Fibroblast of lung (primary cell): Measurements from ENCODE around the gene GPR139. TPM values are rescaled to one million over a fixed set of nuclear protein-coding genes. Genes with fewer than 3 reads are reported as not detected.

Experiments
- DNase-seq, 2 donors: peaks; one replicate each; pipeline versions ENCODE4 v3.0.0 to v3.0.0-alpha.2; 2010; ENCODE audit warnings: low read depth in 2 of 2
- H2AFZ ChIP-seq: 2 replicates; pipeline ENCODE4 v1.5.1; 2012; ENCODE audit warnings: low read length, control low read depth, inconsistent platforms
- H3K27ac ChIP-seq: 2 replicates; pipeline ENCODE4 v1.5.1; 2011; ENCODE audit warnings: low read length, control low read depth; ENCODE audit not compliant: insufficient read depth
- H3K27me3 ChIP-seq: 2 replicates; pipeline ENCODE4 v1.5.1; 2011; ENCODE audit warnings: mild to moderate bottlenecking, low read length; ENCODE audit not compliant: control insufficient read depth, insufficient read depth
- H3K36me3 ChIP-seq: 2 replicates; pipeline ENCODE4 v1.5.1; 2011; ENCODE audit warnings: low read length; ENCODE audit not compliant: control insufficient read depth, insufficient read depth
- H3K4me1 ChIP-seq: 2 replicates; pipeline ENCODE4 v1.5.1; 2011; ENCODE audit warnings: low read length; ENCODE audit not compliant: control insufficient read depth, insufficient read depth; ENCODE audit errors: extremely low read depth
- H3K4me2 ChIP-seq: 2 replicates; pipeline ENCODE4 v1.5.1; 2011; ENCODE audit warnings: low read length, control low read depth; ENCODE audit not compliant: insufficient read depth; ENCODE audit errors: extremely low read depth
- H3K4me3 ChIP-seq, 4 experiments: fragments of 200-600 bp in 1 of 4; sonication (generic) in 1 of 4; replicated peaks in 1 of 4; 2 replicates each; pipeline ENCODE4 v1.5.1; 2011 to 2016; ENCODE audit warnings: low read length in 4 of 4, low read depth in 3 of 4, mild to moderate bottlenecking in 3 of 4, control low read depth in 2 of 4, inconsistent platforms in 1 of 4, mixed read lengths in 1 of 4; ENCODE audit not compliant: insufficient read depth in 1 of 4; ENCODE audit errors: control extremely low read depth in 1 of 4
- H3K79me2 ChIP-seq: 2 replicates; pipeline ENCODE4 v1.5.1; 2012; ENCODE audit warnings: mild to moderate bottlenecking, low read length, inconsistent platforms; ENCODE audit not compliant: control insufficient read depth, insufficient read depth
- H3K9ac ChIP-seq: 2 replicates; pipeline ENCODE4 v1.5.1; 2011; ENCODE audit warnings: mild to moderate bottlenecking, low read length, control low read depth; ENCODE audit not compliant: insufficient read depth
- H3K9me3 ChIP-seq: 2 replicates; pipeline ENCODE4 v1.5.1; 2012; ENCODE audit warnings: low read depth, low read length; ENCODE audit not compliant: control insufficient read depth, insufficient read depth
- H4K20me1 ChIP-seq: 2 replicates; pipeline ENCODE4 v1.5.1; 2011; ENCODE audit warnings: low read length; ENCODE audit not compliant: control insufficient read depth, insufficient read depth; ENCODE audit errors: extremely low read depth
- EZH2 ChIP-seq: IDR thresholded peaks from 2 replicates; pipeline ENCODE4 v1.5.1; 2012; ENCODE audit warnings: low read length, control low read depth, mild to moderate bottlenecking; ENCODE audit errors: missing control alignments
- polyA plus RNA-seq, 2 donors: library from polyadenylated mRNA; depleted of rRNA in 1 of 2; stranded (reverse) in 1 of 2; unstranded in 1 of 2; fragments of >200 nt; gene quantifications; 2 replicates each; pipeline ENCODE4 v1.2.1, GENCODE V29; 2011 to 2012; ENCODE audit warnings: missing spikeins in 1 of 2
- total RNA-seq: library from RNA; depleted of rRNA; stranded (reverse); fragments of >200 nt; gene quantifications from 2 replicates; pipeline ENCODE4 v1.2.1, GENCODE V29; 2014
- TF ChIP-seq, protein P1 (sequence below), 2 donors: IDR thresholded peaks in 1 of 2; conservative IDR thresholded peaks in 1 of 2; 1 replicate in 1 of 2; 2 replicates in 1 of 2; pipeline ENCODE4 v1.5.1; 2011 to 2012; ENCODE audit warnings: low read length in 2 of 2, control low read depth in 1 of 2, inconsistent platforms in 1 of 2, low read depth in 1 of 2, mild to moderate bottlenecking in 1 of 2

The GPR139 gene
- total and polyA plus RNA-seq, 2 donors (not counting 1 experiment from before 2014, with no cell fraction given), result not detected

DNA sequence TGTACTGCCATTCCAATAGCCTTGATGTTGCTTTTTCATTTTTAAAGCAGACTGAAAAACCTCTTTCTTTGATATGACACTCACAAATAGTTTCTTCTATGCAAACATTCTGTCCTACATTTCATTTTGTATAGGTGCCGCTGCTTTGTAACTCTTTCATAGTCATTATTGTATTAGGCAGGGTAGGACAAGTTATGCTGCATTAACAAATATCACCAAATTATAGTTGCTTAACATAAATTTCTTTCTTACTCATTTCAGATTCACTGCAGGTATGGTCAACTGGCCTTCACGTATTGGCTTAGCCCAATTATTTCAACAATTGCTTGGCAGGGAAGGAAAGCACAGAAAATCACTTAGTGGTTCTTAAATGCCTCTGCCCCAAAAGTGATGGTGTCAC, 70.8 kb downstream of the GPR139 start:
- H3K27ac ChIP-seq, result no peak overlapping the region
- H3K4me1 ChIP-seq, result no peaks in the 10 kb centered on the region

DNA sequence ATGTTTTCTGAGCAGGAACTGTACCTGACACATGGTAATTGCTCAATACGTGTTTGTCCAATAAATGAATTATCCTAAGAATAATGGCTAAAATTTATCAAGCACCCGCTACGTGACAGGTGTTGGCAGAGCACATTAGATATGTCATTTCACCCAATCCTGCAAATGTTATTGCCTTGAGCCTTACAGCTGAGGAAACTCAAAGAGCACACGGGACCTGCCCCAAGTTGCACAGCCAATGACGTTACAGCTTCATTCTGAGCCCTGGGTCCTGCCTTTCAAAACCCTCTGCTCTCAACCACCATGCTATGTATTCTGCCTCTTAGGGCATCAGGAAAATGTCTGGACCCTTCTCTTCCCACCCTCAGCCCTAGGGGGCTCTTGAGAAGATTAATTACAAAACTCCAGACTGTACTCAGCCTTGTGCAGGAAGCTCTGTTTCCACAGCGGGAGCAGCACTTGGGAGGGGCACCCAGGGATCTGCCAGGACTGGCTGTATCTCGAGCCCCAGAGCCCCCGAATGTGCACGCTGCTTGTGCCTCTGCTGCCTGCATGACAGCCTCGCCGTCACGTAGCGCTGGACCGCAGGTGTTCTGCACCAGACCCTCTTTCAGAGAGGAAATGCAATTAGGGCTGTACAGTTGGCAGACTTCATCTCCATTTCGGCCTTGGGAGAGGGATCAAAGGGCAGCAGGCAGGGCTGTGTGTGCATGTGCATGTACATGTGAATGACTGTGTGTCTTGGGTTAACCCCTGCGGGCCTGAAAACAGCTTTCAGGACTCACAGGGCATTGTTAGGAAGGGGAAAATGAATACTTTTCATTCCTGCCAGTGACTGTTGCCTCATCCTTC, 71.6 kb downstream of the GPR139 start:
- Histone ChIP-seq H3K36me3 (no peaks in the 10 kb centered on the region), H3K79me2 (no peaks in the 10 kb centered on the region), H3K27me3 (no peaks in the 10 kb centered on the region), H3K4me3 (no peak overlapping the region), H3K4me2 (no peak overlapping the region), H4K20me1 (no peaks in the 10 kb centered on the region), H3K4me1 (no peaks in the 10 kb centered on the region), H3K27ac (no peak overlapping the region), H3K9me3 (no peaks in the 10 kb centered on the region), H3K9ac (no peak overlapping the region), H2AFZ (no peak overlapping the region)
- no peak for TF ChIP-seq EZH2
- TF ChIP-seq, protein P1, sequence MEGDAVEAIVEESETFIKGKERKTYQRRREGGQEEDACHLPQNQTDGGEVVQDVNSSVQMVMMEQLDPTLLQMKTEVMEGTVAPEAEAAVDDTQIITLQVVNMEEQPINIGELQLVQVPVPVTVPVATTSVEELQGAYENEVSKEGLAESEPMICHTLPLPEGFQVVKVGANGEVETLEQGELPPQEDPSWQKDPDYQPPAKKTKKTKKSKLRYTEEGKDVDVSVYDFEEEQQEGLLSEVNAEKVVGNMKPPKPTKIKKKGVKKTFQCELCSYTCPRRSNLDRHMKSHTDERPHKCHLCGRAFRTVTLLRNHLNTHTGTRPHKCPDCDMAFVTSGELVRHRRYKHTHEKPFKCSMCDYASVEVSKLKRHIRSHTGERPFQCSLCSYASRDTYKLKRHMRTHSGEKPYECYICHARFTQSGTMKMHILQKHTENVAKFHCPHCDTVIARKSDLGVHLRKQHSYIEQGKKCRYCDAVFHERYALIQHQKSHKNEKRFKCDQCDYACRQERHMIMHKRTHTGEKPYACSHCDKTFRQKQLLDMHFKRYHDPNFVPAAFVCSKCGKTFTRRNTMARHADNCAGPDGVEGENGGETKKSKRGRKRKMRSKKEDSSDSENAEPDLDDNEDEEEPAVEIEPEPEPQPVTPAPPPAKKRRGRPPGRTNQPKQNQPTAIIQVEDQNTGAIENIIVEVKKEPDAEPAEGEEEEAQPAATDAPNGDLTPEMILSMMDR (conservative IDR thresholded peaks at IDR 0.05 in 1 of 2, IDR thresholded peaks at IDR 0.05 in 1 of 2; ENCODE audit: low read depth in 1 of 2, low read length in 2 of 2), result no peak
- no peak for DNase-seq

More for the DNA sequence above, 70.8 kb downstream of the GPR139 start:
- no peaks in the 10 kb centered on the region for H3K27me3 ChIP-seq
- H4K20me1 ChIP-seq, result no peaks in the 10 kb centered on the region
- no peaks in the 10 kb centered on the region for H3K9me3 ChIP-seq
- no peak overlapping the region for H3K4me2 ChIP-seq
- no peak overlapping the region for H3K4me3 ChIP-seq
- H3K9ac ChIP-seq, result no peak overlapping the region
- DNase-seq, result no peak
- no peaks in the 10 kb centered on the region for H3K36me3 ChIP-seq
- no peak overlapping the region for H2AFZ ChIP-seq
- H3K79me2 ChIP-seq, result no peaks in the 10 kb centered on the region
- TF ChIP-seq, protein P1 (conservative IDR thresholded peaks at IDR 0.05 in 1 of 2, IDR thresholded peaks at IDR 0.05 in 1 of 2; ENCODE audit: low read depth in 1 of 2, low read length in 2 of 2), result no peak
- TF ChIP-seq EZH2, result no peak

DNA sequence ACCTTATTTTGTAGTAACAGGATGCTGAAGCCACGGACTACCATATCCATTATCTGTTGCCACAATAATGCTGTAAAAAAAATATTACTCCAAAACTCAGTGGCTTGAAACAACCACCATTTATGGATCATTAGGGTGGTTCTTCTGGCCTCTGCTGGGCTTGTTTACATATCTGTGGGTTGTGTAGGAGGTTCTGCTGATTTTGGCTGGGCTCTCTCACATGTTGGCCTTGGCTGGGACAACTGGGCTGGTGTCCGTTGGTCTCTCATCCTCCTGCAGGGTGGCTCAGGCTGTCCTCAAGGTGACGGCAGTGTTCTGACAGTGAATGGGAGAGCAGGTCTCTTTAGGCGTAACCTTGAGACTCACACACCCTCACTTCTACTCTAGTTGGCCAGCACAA, 76.0 kb downstream of the GPR139 start:
- TF ChIP-seq, protein P1 (conservative IDR thresholded peaks at IDR 0.05 in 1 of 2, IDR thresholded peaks at IDR 0.05 in 1 of 2; ENCODE audit: low read depth in 1 of 2, low read length in 2 of 2), result no peak
- TF ChIP-seq EZH2, result no peak
- H3K9ac ChIP-seq, result no peak overlapping the region
- no peak overlapping the region for H2AFZ ChIP-seq
- H3K4me1 ChIP-seq, result no peaks in the 10 kb centered on the region
- DNase-seq, result peak in 1 of 2 donors; percentile 1
- no peak overlapping the region for H3K4me2 ChIP-seq
- H3K79me2 ChIP-seq, result no peaks in the 10 kb centered on the region
- H4K20me1 ChIP-seq, result no peaks in the 10 kb centered on the region
- H3K27ac ChIP-seq, result no peak overlapping the region
- H3K9me3 ChIP-seq, result no peaks in the 10 kb centered on the region
- no peak overlapping the region for H3K4me3 ChIP-seq
- no peaks in the 10 kb centered on the region for H3K36me3 ChIP-seq
- no peaks in the 10 kb centered on the region for H3K27me3 ChIP-seq
